ENCODE measurements around the gene ACE2.

DNA sequence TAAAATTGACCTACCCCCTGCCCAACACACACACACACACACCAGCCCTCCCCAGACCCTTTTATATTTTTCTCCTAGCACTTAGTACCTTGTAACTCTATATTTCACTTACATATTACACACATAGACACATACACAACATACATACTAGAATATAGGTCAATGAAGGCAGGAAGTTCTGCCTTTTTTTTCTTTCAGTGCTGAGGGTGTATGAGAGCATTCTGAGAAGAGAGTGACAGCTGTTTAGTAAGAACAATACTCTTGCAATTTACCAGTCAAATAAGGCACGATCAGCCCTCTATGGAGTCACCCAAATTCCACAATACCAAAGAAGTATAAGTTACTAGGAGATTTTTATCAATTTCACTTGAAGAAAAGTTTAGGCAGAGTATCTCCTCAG, 33.5 kb downstream of the ACE2 start:
- TF ChIP-seq, protein P1, sequence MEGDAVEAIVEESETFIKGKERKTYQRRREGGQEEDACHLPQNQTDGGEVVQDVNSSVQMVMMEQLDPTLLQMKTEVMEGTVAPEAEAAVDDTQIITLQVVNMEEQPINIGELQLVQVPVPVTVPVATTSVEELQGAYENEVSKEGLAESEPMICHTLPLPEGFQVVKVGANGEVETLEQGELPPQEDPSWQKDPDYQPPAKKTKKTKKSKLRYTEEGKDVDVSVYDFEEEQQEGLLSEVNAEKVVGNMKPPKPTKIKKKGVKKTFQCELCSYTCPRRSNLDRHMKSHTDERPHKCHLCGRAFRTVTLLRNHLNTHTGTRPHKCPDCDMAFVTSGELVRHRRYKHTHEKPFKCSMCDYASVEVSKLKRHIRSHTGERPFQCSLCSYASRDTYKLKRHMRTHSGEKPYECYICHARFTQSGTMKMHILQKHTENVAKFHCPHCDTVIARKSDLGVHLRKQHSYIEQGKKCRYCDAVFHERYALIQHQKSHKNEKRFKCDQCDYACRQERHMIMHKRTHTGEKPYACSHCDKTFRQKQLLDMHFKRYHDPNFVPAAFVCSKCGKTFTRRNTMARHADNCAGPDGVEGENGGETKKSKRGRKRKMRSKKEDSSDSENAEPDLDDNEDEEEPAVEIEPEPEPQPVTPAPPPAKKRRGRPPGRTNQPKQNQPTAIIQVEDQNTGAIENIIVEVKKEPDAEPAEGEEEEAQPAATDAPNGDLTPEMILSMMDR (IDR thresholded peaks at IDR 0.05), result no peak
- TF ChIP-seq POLR2A (IDR thresholded peaks at IDR 0.05) (no peak), EP300 (IDR thresholded peaks at IDR 0.05) (no peak), POLR2AphosphoS5 (IDR thresholded peaks at IDR 0.05) (no peak)

All from gastroesophageal sphincter (tissue), 3 donors.